ENCODE results near the gene STX8. TPM values are rescaled to one million over a fixed set of nuclear protein-coding genes. Genes with fewer than 3 reads are reported as not detected.

STX8 gene
- total RNA-seq, 1 experiment from 2014 or later: 38.8 TPM

DNA sequence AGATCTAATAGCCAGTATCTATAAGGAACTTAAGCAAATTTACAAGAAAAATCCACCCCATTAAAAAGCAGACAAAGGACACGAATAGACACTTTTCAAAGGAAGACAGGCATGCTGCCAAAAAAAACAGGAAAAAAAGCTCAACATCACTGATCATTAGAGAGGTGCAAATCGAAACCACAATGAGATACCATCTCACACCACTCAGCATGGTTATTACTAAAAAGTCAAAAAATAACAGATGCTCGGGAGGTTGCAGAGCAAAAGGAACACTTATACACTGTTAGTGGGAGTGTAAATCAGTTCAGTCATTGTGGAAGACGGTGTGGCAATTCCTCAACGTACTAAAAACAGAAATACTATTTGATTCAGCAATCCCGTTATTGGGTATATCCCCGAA lies 9.6 kb downstream of the STX8 start:
- RAD21 ChIA-PET (ENCODE audit: low non-redundant PET in 1 of 2, low total read pairs in 2 of 2, uncharacterized antibody in 2 of 2, unreplicated experiment in 2 of 2): no interaction called here
- DNase-seq (ENCODE audit: low read depth, low spot score): no peak

More for the DNA sequence above, 9.6 kb downstream of the STX8 start:
- H3K9me2 ChIP-seq (ENCODE audit: insufficient read depth): no peaks in the 10 kb centered on the region
- no peak overlapping the region for H3K27ac ChIP-seq (ENCODE audit: low read depth, low read length)
- no peaks in the 10 kb centered on the region for H3K27me3 ChIP-seq (ENCODE audit: insufficient read depth, low read length)
- H4K20me1 ChIP-seq (ENCODE audit: insufficient read depth): no peaks in the 10 kb centered on the region
- H3K4me2 ChIP-seq (ENCODE audit: low read length): no peak overlapping the region
- no peaks in the 10 kb centered on the region; a peak in 1 of 4 replicates for H3K36me3 ChIP-seq (ENCODE audit: control insufficient read depth in 1 of 2, insufficient read depth in 2 of 2, low read length in 2 of 2)
- no peaks in the 10 kb centered on the region for H3K9me3 ChIP-seq (ENCODE audit: control insufficient read depth in 1 of 2, insufficient read depth in 1 of 2, low read depth in 1 of 2, low read length in 2 of 2)
- BruUV-seq (replicated peaks): no TSS peak
- TF ChIP-seq RAD21 (IDR thresholded peaks at IDR 0.05; ENCODE audit: low read depth) (no peak), POLR2AphosphoS5 (IDR thresholded peaks at IDR 0.05; ENCODE audit: low read depth, low read length) (no peak), YY1 (IDR thresholded peaks at IDR 0.05; ENCODE audit: extremely low read depth, insufficient replicate concordance, low read depth, low read length) (no peak), REST (IDR thresholded peaks at IDR 0.05; ENCODE audit: low read depth) (no peak), EZH2 (IDR thresholded peaks at IDR 0.05) (no peak), CTCF (IDR thresholded peaks at IDR 0.05 in 2 of 3, conservative IDR thresholded peaks at IDR 0.05 in 1 of 3; ENCODE audit: borderline replicate concordance in 1 of 3, insufficient read depth in 1 of 3, low read depth in 2 of 3, low read length in 2 of 3) (no peak)
- no peak overlapping the region for H2AFZ ChIP-seq (ENCODE audit: low read depth, low read length, poor library complexity, severe bottlenecking)
- intact Hi-C loops (cut with micrococcal nuclease): no loop called here
- H3K4me3 ChIP-seq (replicated peaks in 1 of 2; ENCODE audit: low read depth in 1 of 2, low read length in 2 of 2): no peak overlapping the region
- no peak for ATAC-seq
- POLR2A ChIA-PET: no interaction called here
- CTCF ChIA-PET: no interaction called here
- 0 out of 2 replicates have a peak, but pooled peaks cover 2% of the 10 kb centered on the region for H3K79me2 ChIP-seq (ENCODE audit: insufficient read depth, low read length)
- no peaks in the 10 kb centered on the region for H3K4me1 ChIP-seq (ENCODE audit: control insufficient read depth in 1 of 2, insufficient read depth in 2 of 2, low read length in 2 of 2)
- H3K9ac ChIP-seq (ENCODE audit: low read length): no peak overlapping the region
